ENCODE measurements around the gene ACKR2. TPM values are rescaled to one million over a fixed set of nuclear protein-coding genes. Genes with fewer than 3 reads are reported as not detected.

ACKR2 gene
- total and polyA plus RNA-seq, 2 donors (not counting 3 experiments of a cell fraction or from before 2014, with no cell fraction given): 0.01 TPM; not detected in 1

GRCh38 chr3:42847731-42848130 is 38.5 kb downstream of the ACKR2 start:
- CTCF ChIA-PET: no interaction called here
- Histone ChIP-seq H4K20me1 (replicated peaks; ENCODE audit: control insufficient read depth, extremely low read depth, insufficient read depth, low read length) (no peaks in the 10 kb centered on the region), H3K27ac (ENCODE audit: insufficient read depth, low read depth, low read length) (no peak overlapping the region), H3K9me1 (replicated peaks; ENCODE audit: control insufficient read depth, extremely low read depth, insufficient read depth, low read length) (no peaks in the 10 kb centered on the region), H3K4me2 (ENCODE audit: insufficient read depth, low read length) (no peak overlapping the region), H3K9ac (replicated peaks; ENCODE audit: extremely low read depth, insufficient read depth, low read length) (no peak overlapping the region), H3K9me3 (replicated peaks; ENCODE audit: control insufficient read depth, insufficient read depth, low read length) (no peaks in the 10 kb centered on the region), H3K4me1 (ENCODE audit: control insufficient read depth, extremely low read depth, insufficient read depth, low read length) (no peaks in the 10 kb centered on the region), H3K79me2 (ENCODE audit: control insufficient read depth, insufficient read depth, low read length) (no peaks in the 10 kb centered on the region), H3K4me3 (replicated peaks in 1 of 3; ENCODE audit: insufficient read depth in 1 of 3, low read depth in 1 of 3, low read length in 3 of 3) (no peak overlapping the region), H2AFZ (ENCODE audit: low read depth, low read length) (no peak overlapping the region), H3K27me3 (ENCODE audit: control insufficient read depth in 2 of 2, insufficient read depth in 2 of 2, low read length in 2 of 2) (peaks cover 2 to 17% of the 10 kb centered on the region in 2 experiments), H3K36me3 (ENCODE audit: control insufficient read depth in 2 of 2, extremely low read depth in 1 of 2, insufficient read depth in 2 of 2, low read length in 2 of 2) (no peaks in the 10 kb centered on the region)
- intact Hi-C loops (cut with micrococcal nuclease): no loop called here
- BruUV-seq (replicated peaks): no TSS peak
- TF ChIP-seq POLR2AphosphoS5 (IDR thresholded peaks at IDR 0.05; ENCODE audit: insufficient read depth, low read depth, low read length) (no peak), MAX (IDR thresholded peaks at IDR 0.05; ENCODE audit: insufficient read depth, insufficient read length) (no peak), GATA2 (IDR thresholded peaks at IDR 0.05; ENCODE audit: insufficient read depth, insufficient read length, low read depth, low read length) (no peak), POLR2A (IDR thresholded peaks at IDR 0.05; ENCODE audit: low read depth, low read length) (no peak), EZH2 (IDR thresholded peaks at IDR 0.05; ENCODE audit: borderline replicate concordance, low read depth, low read length, severe bottlenecking) (no peak), MYC (IDR thresholded peaks at IDR 0.05; ENCODE audit: low read depth, low read length) (no peak), JUN (IDR thresholded peaks at IDR 0.05; ENCODE audit: borderline replicate concordance, insufficient read depth, insufficient read length, low read depth) (no peak), FOS (IDR thresholded peaks at IDR 0.05; ENCODE audit: borderline replicate concordance, insufficient read depth, low read length) (no peak), CTCF (IDR thresholded peaks at IDR 0.05; ENCODE audit: extremely low read depth in 1 of 2, insufficient read depth in 1 of 2, low read depth in 1 of 2, low read length in 2 of 2) (no peak)
- DNase-seq (ENCODE audit: low read depth, low spot score) (no peak), FAIRE-seq (no peak)
- dilution Hi-C loops (cut with MboI; ENCODE audit: extremely low pct_ligation_motif_present, low sequenced_read_pairs): no loop called here
- POLR2A ChIA-PET: no interaction called here

Measured in endothelial cell of umbilical vein (primary cell).